ENCODE measurements around the gene CACNA1S. TPM values are rescaled to one million over a fixed set of nuclear protein-coding genes. Genes with fewer than 3 reads are reported as not detected.

CACNA1S gene
- total RNA-seq, 1 donor from 2014 or later = not detected

GRCh38 chr1:201140235-201140940 lies 28.2 kb upstream of the CACNA1S start:
- no peak for DNase-seq (ENCODE audit: low spot score)

DNA sequence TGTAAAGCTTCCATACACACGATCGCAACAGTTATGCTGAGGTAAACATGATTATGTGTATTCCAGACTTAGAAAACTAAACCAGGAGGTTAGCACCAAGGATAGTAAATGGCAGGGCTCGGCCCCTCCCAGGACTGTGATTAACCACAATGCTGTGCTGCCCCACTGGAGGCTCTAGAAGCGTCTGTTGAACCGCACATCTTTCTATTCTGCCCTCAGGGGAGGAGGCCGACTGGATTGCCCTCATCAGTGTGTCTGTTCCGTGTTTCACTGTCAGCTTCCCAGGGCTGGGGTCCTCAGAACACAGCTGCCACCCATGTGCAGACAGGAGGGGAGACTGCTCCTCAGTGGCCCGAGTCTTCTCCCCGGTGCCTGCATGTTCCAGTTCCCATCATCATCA lies 27.5 kb upstream of the CACNA1S start:
- DNase-seq (ENCODE audit: low spot score) = no peak

- DNase-seq (ENCODE audit: low spot score) = no peak
Measured at GRCh38 chr1:201139306-201139705, 27.1 kb upstream of the CACNA1S start.

- DNase-seq (ENCODE audit: low spot score) = no peak
Measured at GRCh38 chr1:201138311-201138840, 26.1 kb upstream of the CACNA1S start.

DNA sequence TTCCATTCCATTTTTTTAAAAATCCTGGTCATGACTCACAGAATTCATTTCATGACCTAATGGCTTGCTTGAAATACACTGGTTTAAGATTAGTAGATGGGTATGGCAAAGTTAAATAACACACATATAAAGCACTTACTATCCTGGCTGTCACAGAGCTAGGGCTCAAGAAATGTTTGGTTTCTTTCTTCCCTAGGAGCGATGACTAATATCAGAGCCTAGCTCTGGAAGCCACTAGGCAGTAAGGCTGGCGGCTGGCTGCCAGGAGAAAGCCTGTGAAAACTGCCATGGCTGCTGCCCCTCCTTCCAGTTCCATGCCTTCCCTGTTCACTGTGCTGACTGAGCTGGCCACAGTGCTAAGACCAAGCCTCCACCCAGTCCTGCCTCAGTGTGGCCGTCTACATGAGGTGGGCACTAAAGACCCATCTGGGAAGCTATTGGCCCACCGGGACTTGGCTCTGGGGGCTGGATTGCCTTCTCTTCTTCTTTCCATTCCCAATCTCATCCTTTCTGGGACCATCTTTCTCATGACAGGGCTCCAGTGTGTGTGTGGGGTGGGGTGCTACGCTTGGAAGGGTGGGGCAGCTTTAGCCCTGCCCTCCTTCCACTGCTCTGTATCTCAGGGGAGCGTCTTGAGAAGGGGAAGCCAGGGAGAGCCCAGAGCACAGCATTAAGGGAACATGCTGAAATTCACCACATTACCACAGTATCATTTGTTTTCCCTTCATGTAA lies 25.5 kb upstream of the CACNA1S start:
- DNase-seq (ENCODE audit: low spot score) = peak; percentile 65

- DNase-seq (ENCODE audit: low spot score) = no peak
Measured at GRCh38 chr1:201137024-201137392, 24.8 kb upstream of the CACNA1S start.

DNA sequence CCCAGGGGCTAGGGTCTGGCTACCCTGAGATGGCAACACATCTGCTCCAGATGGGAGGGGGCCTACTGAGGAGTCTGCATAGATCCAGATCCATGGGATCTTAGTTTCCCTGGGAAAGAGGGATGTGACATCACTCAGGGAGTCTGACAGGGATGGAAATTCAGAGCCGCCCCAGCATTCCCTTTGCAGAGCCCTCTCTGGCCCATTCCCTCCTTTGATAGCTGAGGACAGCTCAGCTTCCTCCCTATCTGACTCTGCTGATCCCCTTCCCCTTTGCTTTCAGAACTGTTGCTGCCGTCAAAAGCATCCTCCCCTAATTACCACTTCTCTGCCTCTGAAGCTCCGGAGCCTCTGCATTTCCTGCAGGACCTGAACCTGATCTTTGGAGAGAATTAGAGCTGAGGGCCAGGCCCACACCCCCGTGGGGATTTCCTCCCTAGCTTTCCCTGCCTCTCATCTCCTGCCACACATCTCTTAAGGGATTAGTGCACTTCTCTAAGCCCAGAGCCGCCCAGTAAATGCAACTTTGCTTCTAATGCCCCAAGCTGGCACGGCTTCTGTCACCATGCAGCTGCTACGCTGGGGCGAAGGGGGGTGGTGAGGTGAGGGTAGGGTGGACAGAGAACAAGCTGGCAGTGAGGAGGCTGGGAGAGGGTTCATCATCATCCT lies 24.3 kb upstream of the CACNA1S start:
- DNase-seq (ENCODE audit: low spot score) = no peak

DNA sequence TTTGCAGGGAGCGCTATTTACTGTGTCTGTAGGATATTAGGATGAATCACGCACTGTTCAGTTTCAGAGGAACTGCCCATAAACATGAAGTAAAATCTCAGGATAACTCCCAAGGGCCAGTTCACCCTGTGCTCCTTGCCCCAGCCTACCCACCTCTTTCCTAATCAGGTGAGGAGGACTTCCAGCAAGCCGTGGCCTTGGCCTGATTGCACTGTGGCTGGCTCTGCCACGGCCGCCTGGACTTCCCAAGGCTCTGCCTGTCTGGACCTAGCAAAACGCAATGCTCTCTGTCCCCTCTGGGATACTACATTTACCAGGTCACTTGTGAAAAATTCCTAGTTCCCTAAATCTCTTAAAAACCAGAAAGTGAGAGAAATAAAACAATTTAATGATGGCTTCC lies 22.2 kb upstream of the CACNA1S start:
- no peak for DNase-seq (ENCODE audit: low spot score)

DNA sequence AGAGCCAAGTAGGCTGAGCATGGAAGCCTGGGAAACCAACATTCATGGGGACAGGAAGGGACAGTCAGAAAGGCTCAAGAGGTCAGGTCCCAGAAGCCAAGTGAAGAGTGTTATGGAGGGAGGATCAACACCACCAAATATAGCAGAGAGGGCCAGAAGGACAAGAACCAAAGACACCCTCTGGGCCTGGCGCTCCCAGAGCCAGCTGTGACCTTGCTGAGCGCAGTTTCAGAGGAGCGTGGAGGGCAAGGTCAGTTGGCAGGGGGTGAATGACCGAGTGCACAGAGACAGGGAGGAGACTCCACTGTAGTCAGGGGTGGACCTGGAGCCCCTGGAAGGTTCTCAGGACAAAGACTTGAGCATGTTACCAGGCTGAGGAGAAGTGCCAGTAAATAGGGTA lies 19.2 kb upstream of the CACNA1S start:
- no peak for DNase-seq (ENCODE audit: low spot score)

DNA sequence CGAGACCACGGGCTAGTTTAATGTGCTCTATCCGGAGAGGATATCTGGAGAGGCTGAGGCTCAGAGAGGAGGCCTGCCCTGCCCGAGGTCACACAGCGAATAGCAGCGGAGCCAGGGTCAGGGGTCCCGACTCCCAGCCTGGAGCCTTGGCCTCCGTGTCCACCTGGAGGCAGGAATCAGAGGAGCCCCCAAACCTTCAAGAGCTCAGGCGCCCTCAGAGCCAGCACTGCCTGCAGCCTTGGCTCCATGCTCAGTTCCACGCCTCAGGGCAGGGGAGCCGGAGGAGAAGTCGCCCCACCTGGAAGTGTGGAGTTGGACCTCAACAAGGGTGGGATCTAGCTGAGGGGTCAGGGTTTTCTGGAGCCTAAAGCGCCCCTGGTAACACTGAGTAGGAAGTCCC lies 16.7 kb upstream of the CACNA1S start:
- DNase-seq (ENCODE audit: low spot score) = no peak

DNA sequence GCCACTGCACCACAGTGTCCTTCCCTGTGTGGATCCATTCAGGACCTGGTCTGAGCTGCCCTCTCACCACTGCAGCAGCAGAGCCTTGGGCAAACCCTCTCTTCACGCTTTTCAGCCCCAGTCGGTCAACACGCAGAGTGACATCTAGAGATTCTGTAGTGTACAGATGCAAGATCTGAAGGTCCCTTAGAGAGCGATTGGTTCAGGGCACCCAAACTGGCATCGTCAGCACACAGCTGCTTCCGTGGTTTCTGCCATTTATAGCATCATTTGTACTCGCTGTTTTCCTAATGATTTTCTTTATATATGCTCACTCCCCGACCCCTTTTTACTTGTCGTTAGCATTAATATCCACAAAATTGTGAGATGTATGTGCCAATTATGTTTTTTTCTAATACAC lies 16.2 kb upstream of the CACNA1S start:
- no peak for DNase-seq (ENCODE audit: low spot score)

DNA sequence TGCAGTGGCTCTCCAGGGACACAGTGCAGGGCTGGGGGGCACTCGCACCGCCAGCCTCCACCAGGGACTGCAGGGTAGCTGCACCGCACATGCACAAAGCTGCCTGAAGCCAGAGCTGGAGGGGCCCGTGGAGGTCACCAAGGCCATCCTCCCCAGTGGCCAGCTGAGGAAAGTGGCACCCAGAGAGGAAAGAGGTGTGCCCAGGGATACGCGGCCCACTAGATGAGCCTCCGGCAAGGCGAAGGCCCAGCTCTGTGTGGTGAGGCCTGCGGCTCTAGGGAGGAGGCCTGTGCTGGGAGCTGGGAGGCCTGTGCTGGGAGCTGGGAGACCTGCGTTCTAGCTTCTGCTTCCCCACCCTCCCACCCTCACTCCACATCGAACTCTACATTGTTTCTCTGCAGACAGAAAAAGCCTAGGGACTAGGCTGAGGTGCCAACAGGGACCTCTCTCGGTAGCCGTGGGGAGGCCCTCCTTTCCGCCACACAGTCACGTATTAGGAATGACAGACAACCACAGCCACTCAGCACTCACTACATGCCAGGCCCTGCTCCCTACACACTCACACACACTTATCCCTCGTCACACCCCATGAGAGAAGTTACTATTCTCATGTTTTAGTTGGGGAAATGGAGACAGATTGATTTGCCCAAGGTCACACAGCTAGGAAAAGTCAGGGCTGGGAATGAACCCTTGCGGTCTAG lies 15.7 kb upstream of the CACNA1S start:
- DNase-seq (ENCODE audit: low spot score) = no peak

- DNase-seq (ENCODE audit: low spot score) = no peak
Measured at GRCh38 chr1:201126832-201127754, 14.9 kb upstream of the CACNA1S start, which contains the start of gene ASCL5. ASCL5 (minus strand) TSS chr1:201127184; CDS start chr1:201115372, 11,812 bp downstream.

DNA sequence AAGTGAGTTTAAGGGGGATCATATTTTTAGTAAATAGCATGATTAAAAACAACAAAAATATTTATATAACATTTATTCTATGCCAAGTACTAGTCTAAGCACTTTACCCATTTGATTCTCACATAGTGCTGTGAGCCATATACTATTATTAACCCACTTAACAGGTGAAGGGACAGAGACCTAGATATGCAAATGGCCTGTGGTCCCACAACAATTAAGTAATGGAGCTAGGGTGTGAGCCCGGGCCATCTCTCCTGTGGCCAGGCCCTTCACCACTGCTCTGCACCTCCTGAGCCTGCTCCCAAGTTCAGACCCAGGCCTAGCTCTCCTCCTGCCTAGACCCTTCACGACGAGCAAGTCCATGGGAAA lies 14.2 kb upstream of the CACNA1S start:
- DNase-seq (ENCODE audit: low spot score) = no peak

DNA sequence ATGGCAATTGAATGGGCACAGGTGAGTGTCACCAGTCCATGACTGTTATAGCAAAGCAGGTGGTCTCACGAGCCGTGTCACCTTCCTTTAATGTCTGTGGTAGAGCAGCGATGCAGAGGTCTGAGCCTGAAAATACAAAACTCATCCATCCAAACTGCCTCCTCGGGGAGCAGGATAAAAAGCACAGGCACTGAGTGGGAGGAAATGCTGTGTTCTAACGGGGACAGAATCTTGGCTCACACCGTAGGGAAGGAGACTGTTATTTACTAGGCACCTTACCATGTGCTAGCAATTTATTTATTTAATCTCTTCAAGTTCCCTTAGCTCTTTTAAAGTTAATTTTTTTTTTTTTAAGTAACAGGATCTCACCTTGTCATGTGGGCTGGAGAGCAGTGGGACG lies 13.6 kb upstream of the CACNA1S start:
- DNase-seq (ENCODE audit: low spot score) = no peak

DNA sequence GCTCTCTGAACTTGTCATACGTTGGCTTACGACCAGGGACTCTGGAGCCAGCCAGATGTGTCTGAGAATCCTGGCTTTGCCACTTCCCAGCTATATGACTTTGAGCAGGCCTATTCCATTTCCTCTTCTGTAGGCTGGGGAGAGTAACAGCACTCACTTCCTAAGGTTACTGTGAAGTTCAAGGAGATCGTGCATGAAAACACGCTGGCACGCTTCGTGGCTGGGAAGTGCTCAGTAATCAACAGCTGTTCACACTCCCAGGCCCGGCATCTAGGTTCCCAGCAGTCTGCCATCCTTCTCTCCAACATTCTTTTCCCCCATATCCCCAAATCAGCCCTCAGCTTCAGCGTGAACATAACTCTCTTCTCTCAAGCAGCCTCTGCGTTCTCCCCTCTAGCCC lies 12.8 kb upstream of the CACNA1S start:
- DNase-seq (ENCODE audit: low spot score) = no peak

DNA sequence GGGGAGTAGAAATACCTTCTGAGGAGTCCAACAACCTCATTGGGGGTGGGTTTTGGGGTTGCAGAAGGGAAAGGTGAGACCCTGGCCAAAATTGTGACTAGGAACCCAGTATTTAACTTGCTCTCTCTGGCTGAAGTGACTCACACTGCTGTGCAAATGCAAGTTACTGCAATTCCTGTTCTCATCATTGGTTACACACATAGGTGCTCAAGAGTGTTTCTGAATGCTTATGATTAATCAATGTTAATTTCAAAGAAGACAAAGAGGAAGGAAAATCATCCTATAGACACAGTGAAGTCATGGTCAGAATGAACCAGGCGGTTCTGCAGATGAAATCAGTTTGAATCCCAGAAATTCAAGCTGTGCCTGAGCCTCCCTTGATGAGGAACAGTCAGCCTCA lies 11.6 kb upstream of the CACNA1S start:
- no peak for DNase-seq (ENCODE audit: low spot score)

DNA sequence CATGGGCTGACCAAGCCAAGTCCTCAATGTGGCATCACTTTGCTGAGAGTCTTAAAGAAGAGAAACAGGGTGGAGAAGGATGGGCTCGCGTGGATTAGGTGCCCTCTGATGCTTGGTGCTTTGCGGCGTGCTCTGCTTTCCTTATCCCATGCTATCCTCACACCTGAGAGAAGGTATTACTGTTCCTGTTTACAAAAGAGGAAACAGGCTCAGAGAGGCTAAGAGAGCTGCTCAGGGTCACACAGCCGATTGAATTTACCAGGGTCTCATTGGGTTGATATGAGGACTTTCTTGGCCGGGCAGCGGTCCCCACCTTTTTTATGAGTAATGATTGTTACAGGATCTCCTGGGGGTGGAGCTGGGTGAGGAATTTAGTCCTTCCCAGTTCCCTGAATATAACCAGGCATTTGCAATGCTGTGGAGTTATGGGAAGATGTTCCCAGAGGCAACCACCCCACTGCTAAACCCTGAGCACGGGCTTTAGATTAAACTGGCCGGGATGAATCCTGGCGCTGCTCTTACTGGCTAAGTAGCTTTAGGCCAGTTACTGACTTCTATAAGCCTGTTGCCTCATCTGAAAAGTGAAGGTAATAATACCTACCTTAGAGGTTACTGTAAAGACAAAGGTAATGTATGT lies 10.2 kb upstream of the CACNA1S start:
- no peak for DNase-seq (ENCODE audit: low spot score)

GRCh38 chr1:201119206-201120197 lies 7.3 kb upstream of the CACNA1S start:
- DNase-seq (ENCODE audit: low spot score) = no peak

All from ureter (tissue), 1 donor.